ENCODE data around the gene DENND1B.

Gene DENND1B

DNA sequence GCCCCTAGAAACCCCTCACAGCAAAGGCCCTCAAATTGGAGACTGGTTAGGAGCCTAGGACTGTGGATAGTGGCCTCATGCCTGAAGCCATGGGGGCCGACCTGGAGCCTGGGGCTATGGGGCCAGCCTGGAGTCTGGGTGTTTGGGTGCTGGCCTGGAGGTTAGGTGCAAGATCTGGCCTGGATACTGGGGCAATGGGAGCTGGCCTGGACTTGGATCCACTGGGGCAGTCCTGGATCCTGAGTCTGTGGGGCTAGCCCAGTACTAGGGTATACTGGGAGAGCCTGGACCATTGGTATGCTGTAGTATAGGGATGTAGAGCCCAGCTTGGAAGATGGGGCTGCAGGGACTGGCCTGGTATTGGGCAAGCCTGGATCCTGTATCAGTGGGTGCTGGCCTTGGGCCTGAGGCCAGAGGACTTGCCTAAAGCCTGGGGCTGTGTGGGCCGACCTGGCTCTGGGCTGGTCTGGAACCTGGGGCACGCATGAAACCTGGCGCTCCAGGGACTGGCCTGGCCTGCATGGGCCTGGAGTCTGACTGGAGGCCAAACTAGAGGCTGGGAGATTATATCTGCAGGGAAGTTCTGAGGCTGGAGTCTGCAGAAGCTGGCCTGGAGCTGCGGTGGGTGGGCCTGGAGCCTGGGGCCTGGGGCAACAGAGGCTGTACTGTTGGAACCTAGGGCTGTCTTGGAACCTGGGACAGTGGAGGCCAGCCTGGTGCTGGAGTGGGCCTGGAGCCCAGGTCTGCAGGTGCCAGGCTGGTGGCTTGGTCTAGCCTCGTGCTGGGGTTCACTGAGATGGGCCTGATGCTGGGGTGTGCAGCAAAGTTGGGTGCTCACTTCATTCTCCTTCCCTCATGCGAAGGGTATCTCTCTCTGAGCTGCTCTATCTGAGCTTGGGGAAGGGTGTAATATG, 12.6 kb upstream of the DENND1B start:
- Histone ChIP-seq H3K9me3 (peaks cover 0 to 10% (median 0%) of the 10 kb centered on the region in 3 donors), H3K4me1 (no peaks in the 10 kb centered on the region), H3K27me3 (no peaks in the 10 kb centered on the region), H3K4me3 (no peak overlapping the region), H3K36me3 (no peaks in the 10 kb centered on the region), H3K27ac (no peak overlapping the region)
- TF ChIP-seq, protein P1, sequence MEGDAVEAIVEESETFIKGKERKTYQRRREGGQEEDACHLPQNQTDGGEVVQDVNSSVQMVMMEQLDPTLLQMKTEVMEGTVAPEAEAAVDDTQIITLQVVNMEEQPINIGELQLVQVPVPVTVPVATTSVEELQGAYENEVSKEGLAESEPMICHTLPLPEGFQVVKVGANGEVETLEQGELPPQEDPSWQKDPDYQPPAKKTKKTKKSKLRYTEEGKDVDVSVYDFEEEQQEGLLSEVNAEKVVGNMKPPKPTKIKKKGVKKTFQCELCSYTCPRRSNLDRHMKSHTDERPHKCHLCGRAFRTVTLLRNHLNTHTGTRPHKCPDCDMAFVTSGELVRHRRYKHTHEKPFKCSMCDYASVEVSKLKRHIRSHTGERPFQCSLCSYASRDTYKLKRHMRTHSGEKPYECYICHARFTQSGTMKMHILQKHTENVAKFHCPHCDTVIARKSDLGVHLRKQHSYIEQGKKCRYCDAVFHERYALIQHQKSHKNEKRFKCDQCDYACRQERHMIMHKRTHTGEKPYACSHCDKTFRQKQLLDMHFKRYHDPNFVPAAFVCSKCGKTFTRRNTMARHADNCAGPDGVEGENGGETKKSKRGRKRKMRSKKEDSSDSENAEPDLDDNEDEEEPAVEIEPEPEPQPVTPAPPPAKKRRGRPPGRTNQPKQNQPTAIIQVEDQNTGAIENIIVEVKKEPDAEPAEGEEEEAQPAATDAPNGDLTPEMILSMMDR (IDR thresholded peaks at IDR 0.05): no peak
- DNase-seq: no peak
- intact Hi-C loops (cut with DNase I; ENCODE audit: low total_unique reads): no loop called here

DNA sequence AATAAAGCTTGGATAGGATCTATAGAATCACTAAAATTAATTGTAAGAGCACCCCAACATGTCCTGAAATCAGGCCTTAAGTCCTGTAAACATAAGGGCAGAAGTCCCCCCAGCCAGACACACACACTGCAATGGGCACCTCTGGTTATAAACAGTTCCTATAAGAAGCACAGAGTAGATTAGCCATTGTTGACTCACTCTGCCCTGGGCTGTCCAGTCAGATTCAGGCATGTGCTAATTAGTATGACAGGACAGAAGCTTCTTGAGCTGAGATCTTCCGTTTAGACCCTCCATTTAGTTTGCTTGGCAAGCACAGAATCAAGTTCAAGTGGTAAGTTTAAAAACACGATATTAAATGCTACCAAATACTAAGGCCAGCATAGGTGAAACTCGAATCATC, 11.8 kb upstream of the DENND1B start:
- TF ChIP-seq, protein P1 (IDR thresholded peaks at IDR 0.05): no peak
- peaks cover 0 to 10% (median 0%) of the 10 kb centered on the region in 3 donors for H3K9me3 ChIP-seq
- no peaks in the 10 kb centered on the region for H3K36me3 ChIP-seq
- no peak overlapping the region for H3K4me3 ChIP-seq
- no peaks in the 10 kb centered on the region for H3K27me3 ChIP-seq
- no peak for DNase-seq
- H3K4me1 ChIP-seq: no peaks in the 10 kb centered on the region
- H3K27ac ChIP-seq: no peak overlapping the region
- intact Hi-C loops (cut with DNase I; ENCODE audit: low total_unique reads): no loop called here

DNA sequence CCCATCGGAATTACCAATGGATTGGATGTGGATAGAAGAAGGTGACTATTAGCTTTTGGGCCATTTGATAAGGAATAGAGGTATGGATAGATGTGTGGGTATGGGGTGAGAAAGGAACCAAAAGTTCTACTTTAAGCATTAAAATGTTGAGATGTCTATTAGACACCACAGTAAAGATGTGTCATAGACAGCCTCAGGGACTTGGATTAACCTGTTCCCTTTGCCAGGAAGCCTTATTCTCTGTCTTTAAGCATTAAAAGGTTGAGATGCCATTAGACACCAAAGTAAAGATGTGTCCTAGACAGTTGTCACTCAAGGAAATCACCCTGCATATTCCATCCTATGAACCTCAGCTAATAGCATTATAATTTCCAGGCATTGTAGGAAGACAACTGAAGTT, 11.0 kb upstream of the DENND1B start:
- no peak overlapping the region for H3K27ac ChIP-seq
- H3K27me3 ChIP-seq: no peaks in the 10 kb centered on the region
- intact Hi-C loops (cut with DNase I; ENCODE audit: low total_unique reads): no loop called here
- peaks cover 0 to 10% (median 0%) of the 10 kb centered on the region in 3 donors for H3K9me3 ChIP-seq
- DNase-seq: no peak
- H3K4me1 ChIP-seq: no peaks in the 10 kb centered on the region
- no peaks in the 10 kb centered on the region for H3K36me3 ChIP-seq
- TF ChIP-seq, protein P1 (IDR thresholded peaks at IDR 0.05): no peak
- no peak overlapping the region for H3K4me3 ChIP-seq

DNA sequence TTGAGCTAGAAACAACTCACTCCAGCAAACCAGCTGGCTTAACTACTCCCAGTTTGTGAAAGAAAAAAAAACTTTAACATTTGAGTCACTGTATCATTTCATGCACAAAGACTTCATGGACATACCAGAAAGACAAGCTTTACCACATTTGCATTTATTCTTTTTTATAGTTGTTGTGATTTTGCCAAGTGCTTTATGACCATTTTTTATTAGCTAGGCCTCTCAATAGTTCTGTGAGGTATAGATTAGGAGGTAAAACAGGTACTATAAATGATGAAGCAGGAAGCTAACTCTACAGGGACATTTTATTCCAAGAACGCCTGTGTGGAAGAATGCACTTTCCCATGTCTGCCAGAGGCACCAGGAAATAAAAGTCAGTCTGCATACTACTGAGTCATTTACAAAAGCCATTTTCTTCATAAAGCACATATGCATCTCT, 8.2 kb upstream of the DENND1B start:
- DNase-seq: no peak
- no peak overlapping the region for H3K27ac ChIP-seq

DNA sequence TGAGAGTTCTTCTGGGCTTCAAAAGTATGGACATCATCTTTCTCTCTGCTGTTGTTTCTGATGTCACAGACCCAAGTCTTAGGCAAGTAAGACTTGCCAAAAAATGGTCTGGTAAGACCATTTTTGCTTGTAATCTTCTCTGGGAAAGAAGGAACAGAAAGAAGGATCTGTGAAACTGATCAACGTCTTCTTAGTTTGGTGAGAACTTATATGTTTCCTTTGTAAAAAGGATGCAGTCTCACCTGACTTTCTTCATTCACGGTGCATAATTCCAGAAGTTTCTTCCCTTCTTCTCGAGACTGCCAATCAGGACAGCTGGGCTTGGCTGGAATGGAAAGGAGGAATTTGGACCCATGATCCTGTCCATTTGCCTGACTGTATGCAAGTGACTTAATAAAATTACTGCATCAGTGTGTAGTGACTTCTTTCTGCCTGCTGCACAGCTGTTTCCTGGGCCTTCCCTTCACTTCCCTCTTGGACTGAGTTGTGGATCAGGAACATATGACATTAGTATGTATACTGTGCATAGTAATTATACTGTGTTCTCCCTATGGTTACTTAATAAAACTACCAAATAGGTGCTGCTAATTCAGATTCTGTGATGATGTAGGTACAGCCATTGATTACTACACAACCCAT, 7.6 kb upstream of the DENND1B start:
- TF ChIP-seq, protein P1 (IDR thresholded peaks at IDR 0.05): no peak
- H3K4me1 ChIP-seq: no peaks in the 10 kb centered on the region
- intact Hi-C loops (cut with DNase I; ENCODE audit: low total_unique reads): no loop called here
- DNase-seq: peak in 1 of 2 donors; percentile 26
- H3K4me3 ChIP-seq: no peak overlapping the region
- no peaks in the 10 kb centered on the region for H3K27me3 ChIP-seq
- no peak overlapping the region for H3K27ac ChIP-seq
- H3K9me3 ChIP-seq: no peaks in the 10 kb centered on the region
- no peaks in the 10 kb centered on the region for H3K36me3 ChIP-seq

More for the DNA sequence above, 8.2 kb upstream of the DENND1B start:
- no peaks in the 10 kb centered on the region for H3K27me3 ChIP-seq
- H3K36me3 ChIP-seq: no peaks in the 10 kb centered on the region
- TF ChIP-seq, protein P1 (IDR thresholded peaks at IDR 0.05): no peak
- no peak overlapping the region for H3K4me3 ChIP-seq
- intact Hi-C loops (cut with DNase I; ENCODE audit: low total_unique reads): no loop called here
- no peaks in the 10 kb centered on the region for H3K4me1 ChIP-seq
- no peaks in the 10 kb centered on the region for H3K9me3 ChIP-seq

Data from tibial artery (tissue), 4 donors.